Body of pancreas (tissue), 4 donors: ENCODE results near the gene ANGPTL2. TPM values are rescaled to one million over a fixed set of nuclear protein-coding genes. Genes with fewer than 3 reads are reported as not detected.

Experiments used
- ATAC-seq: fragments of 150-250 bp; one replicate; pipeline ENCODE4 v1.9.1; 2016
- DNase-seq, 4 donors: peaks; one replicate each; pipeline ENCODE4 v3.0.0-alpha.2; 2019
- H3K27ac ChIP-seq, 4 donors: fragments of 200-600 bp; sonication (generic); 1 replicate in 3 of 4; 2 replicates in 1 of 4; pipeline versions ENCODE4 v1.5.1 to v1.6.1; 2016 to 2019; ENCODE audit warnings: mild to moderate bottlenecking in 1 of 4, mixed read lengths in 1 of 4, moderate library complexity in 1 of 4
- H3K27me3 ChIP-seq, 2 donors: fragments of 200-600 bp; sonication (generic); one replicate each; pipeline ENCODE4 v1.6.0; 2016; ENCODE audit warnings: mild to moderate bottlenecking in 1 of 2
- H3K36me3 ChIP-seq, 2 donors: fragments of 200-600 bp; sonication (generic); replicated peaks in 1 of 2; 2 replicates each; pipeline ENCODE4 v1.5.1; 2016; ENCODE audit warnings: low read depth in 2 of 2; ENCODE audit not compliant: insufficient read depth in 1 of 2
- H3K4me1 ChIP-seq: fragments of 200-600 bp; sonication (generic); one replicate; pipeline ENCODE4 v1.6.0; 2016
- H3K4me3 ChIP-seq, 2 donors: fragments of 200-600 bp; sonication (generic); 1 replicate in 1 of 2; 2 replicates in 1 of 2; pipeline ENCODE4 v1.5.1; 2016 to 2019
- H3K9me3 ChIP-seq, 3 donors: fragments of 200-600 bp; sonication (generic); 1 replicate in 2 of 3; 2 replicates in 1 of 3; pipeline ENCODE4 v1.5.1; 2016
- POLR2A ChIP-seq, 3 donors: fragments of 450-650 bp; IDR thresholded peaks; one replicate each; pipeline ENCODE4 v1.6.1; 2016; ENCODE audit warnings: antibody characterized with exemption in 3 of 3, mild to moderate bottlenecking in 2 of 3
- WGBS, 2 donors: methylation state at CpG; one replicate each; pipeline ENCODE4 v1.1.5; 2017; 5-methylcytosine and 5-hydroxymethylcytosine counted together
- intact Hi-C: fragments of 100-400 bp; cut with DNase I; formaldehyde crosslinking; loops from one replicate; pipeline ENCODE4 v1.15.1; 2023
- total RNA-seq, 2 donors: library from RNA; depleted of rRNA; stranded (reverse); fragments of >200 nt; gene quantifications; one replicate each; pipeline ENCODE4 v1.1.0, GENCODE V29; 2016
- TF ChIP-seq, protein P1 (sequence below), 7 experiments: fragments of 450-650 bp in 4 of 7; fragments of 200-600 bp in 3 of 7; sonication (generic) in 3 of 7; IDR thresholded peaks; one replicate each; pipeline ENCODE4 v1.5.1; 2016 to 2019; ENCODE audit warnings: antibody characterized with exemption in 7 of 7

Gene ANGPTL2
- total RNA-seq, 2 donors from 2014 or later = 3.1 to 7.6 TPM

DNA sequence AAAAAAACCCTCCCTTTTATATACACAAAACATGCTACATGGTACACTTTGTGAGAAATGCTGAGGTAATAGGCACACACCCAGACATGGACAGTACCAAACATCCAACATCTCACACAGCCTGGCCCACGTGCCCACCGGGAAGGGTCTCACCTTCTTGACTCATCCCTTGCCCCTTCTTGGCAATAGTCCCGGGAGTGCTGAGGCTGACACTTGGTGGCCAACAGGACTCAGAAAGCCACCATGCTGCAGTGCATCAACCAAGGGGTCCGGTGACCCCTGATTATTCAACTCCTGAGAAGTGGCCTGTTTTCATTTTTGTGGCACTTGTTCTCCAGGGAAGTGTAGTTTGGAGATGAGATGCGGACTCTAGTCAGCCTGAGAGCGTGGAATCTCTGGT lies 35.0 kb downstream of the ANGPTL2 start:
- intact Hi-C loops = no loop called here
- WGBS, 2 donors = 98% methylated on average over 6 of the region's 6 CpGs
- Histone ChIP-seq H3K27ac (no peak overlapping the region), H3K4me3 (no peak overlapping the region), H3K9me3 (no peaks in the 10 kb centered on the region), H3K27me3 (no peaks in the 10 kb centered on the region), H3K36me3 (no peaks in the 10 kb centered on the region), H3K4me1 (peaks cover 7% of the 10 kb centered on the region)
- DNase-seq = no peak
- no peak for ATAC-seq
- TF ChIP-seq POLR2A (IDR thresholded peaks at IDR 0.05) = no peak
- TF ChIP-seq, protein P1, sequence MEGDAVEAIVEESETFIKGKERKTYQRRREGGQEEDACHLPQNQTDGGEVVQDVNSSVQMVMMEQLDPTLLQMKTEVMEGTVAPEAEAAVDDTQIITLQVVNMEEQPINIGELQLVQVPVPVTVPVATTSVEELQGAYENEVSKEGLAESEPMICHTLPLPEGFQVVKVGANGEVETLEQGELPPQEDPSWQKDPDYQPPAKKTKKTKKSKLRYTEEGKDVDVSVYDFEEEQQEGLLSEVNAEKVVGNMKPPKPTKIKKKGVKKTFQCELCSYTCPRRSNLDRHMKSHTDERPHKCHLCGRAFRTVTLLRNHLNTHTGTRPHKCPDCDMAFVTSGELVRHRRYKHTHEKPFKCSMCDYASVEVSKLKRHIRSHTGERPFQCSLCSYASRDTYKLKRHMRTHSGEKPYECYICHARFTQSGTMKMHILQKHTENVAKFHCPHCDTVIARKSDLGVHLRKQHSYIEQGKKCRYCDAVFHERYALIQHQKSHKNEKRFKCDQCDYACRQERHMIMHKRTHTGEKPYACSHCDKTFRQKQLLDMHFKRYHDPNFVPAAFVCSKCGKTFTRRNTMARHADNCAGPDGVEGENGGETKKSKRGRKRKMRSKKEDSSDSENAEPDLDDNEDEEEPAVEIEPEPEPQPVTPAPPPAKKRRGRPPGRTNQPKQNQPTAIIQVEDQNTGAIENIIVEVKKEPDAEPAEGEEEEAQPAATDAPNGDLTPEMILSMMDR (IDR thresholded peaks at IDR 0.05) = no peak

DNA sequence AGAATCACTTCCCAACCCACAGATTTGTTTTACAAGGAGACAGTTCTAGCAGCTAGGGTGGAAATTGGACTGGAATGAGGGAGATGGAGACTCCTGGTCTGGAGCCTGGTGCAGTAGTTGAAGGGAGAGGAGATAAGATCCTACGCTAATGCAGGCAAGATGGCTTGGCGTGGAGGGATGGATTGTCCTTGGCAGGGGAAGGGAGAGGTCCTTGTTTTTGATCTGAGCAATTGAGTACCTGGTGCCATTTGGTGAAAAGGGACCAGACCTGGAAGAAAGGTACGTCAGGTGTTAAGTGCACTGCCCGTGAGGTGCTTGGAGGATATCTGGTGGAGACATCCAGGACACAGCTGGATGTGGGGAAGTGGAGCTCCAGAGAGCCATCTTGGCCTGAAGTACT lies 35.7 kb downstream of the ANGPTL2 start:
- H3K27ac ChIP-seq = no peak overlapping the region
- no peaks in the 10 kb centered on the region for H3K9me3 ChIP-seq
- ATAC-seq (no peak), DNase-seq (no peak)
- no peak overlapping the region for H3K4me3 ChIP-seq
- H3K36me3 ChIP-seq = no peaks in the 10 kb centered on the region
- H3K27me3 ChIP-seq = no peaks in the 10 kb centered on the region
- no peak for TF ChIP-seq POLR2A (IDR thresholded peaks at IDR 0.05)
- TF ChIP-seq, protein P1 (IDR thresholded peaks at IDR 0.05) = no peak
- peaks cover 7% of the 10 kb centered on the region for H3K4me1 ChIP-seq
- WGBS, 2 donors = 97 to 99% methylated on average over 4 of the region's 4 CpGs
- intact Hi-C loops = no loop called here

DNA sequence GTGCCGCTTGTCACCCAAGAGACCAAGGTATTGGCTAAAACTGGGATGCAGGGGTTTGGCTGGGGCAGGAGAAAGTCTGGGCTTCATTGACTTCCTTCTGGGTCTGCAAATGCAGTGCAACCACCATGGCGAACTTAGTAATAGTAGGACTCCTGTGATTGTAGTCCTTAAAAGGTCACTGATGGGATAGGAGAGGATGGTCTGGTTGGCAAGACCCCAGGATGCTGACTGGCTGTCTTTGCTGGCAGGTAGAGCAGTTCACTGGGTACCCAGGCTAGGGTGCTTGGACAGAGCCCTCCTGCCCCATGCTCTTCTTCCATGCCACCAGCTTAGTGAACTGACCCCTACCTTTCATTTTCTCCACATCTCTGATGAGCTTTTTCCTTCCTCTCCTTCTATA lies 37.2 kb downstream of the ANGPTL2 start:
- Histone ChIP-seq H3K4me3 (no peak overlapping the region), H3K4me1 (peaks cover 7% of the 10 kb centered on the region), H3K36me3 (no peaks in the 10 kb centered on the region), H3K27ac (no peak overlapping the region), H3K27me3 (no peaks in the 10 kb centered on the region), H3K9me3 (no peaks in the 10 kb centered on the region)
- WGBS, 2 donors = 93 to 100% methylated on average over 1 to 2 of the region's 2 CpGs
- TF ChIP-seq, protein P1 (IDR thresholded peaks at IDR 0.05) = no peak
- TF ChIP-seq POLR2A (IDR thresholded peaks at IDR 0.05) = no peak
- ATAC-seq (no peak), DNase-seq (no peak)
- intact Hi-C loops = no loop called here

DNA sequence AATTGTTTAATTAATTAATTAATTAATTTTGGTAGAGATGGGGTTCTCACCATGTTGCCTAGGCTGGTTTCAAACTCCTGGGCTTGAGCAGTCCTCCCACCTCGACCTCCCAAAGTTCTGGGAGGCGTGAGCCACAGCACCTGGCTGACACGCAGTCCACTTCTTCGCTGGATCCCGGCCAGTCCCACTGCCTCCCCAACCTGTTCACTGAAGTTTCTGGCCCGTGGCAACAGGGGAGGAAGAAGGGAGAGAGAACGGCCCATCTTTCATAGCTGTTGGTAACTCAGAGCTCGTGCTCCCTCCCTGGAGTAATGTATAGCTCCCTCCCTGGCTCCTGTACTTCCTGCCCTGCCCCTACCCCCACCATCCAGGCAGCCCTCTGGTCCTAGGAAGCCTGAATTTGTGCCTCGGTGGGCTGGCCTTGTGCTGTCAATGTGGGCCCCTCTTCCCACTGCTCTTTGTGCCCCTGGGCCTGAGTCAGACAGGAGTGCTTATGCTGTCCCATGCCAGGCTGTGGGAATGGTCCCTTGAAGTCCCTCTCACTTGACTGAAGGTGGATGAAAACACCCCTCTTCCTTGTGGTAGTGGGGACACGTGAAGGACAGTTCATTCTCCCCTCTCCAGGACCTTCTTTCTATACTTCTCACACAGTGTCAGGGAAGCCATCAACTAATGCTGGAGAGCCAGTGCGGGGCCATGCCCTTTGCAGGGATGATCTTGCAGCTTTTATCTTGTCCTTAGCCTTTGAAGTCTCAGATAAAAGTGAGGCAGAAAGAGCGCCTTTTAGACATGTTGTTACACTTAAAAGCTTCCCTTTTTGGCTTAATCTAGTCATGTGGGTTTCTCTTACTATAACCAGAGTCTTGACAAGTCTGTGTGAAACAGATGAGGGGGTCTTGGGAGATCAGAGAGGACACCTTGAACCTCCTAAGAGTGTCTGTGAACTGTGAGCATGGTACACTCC lies 38.1 kb downstream of the ANGPTL2 start:
- H3K27me3 ChIP-seq = no peaks in the 10 kb centered on the region
- WGBS, 2 donors = 90 to 93% methylated on average over 7 to 12 of the region's 12 CpGs
- no peaks in the 10 kb centered on the region for H3K36me3 ChIP-seq
- ATAC-seq = no peak
- H3K4me3 ChIP-seq = no peak overlapping the region
- DNase-seq = no peak
- intact Hi-C loops = no loop called here
- H3K9me3 ChIP-seq = no peaks in the 10 kb centered on the region
- TF ChIP-seq, protein P1 (IDR thresholded peaks at IDR 0.05) = no peak
- TF ChIP-seq POLR2A (IDR thresholded peaks at IDR 0.05) = no peak
- peaks cover 7% of the 10 kb centered on the region for H3K4me1 ChIP-seq
- no peak overlapping the region for H3K27ac ChIP-seq
